ENCODE data around the gene PPAN.
A peak's percentile ranks its signal among the peaks of the same experiment; 100 is the strongest.

Gene PPAN

GRCh38 chr19:10104665-10105508 lies 1.3 kb upstream of the PPAN start:
- peak; percentile 86 for DNase-seq (ENCODE audit: extremely low read depth, insufficient read length)
- TF ChIP-seq, protein P1, sequence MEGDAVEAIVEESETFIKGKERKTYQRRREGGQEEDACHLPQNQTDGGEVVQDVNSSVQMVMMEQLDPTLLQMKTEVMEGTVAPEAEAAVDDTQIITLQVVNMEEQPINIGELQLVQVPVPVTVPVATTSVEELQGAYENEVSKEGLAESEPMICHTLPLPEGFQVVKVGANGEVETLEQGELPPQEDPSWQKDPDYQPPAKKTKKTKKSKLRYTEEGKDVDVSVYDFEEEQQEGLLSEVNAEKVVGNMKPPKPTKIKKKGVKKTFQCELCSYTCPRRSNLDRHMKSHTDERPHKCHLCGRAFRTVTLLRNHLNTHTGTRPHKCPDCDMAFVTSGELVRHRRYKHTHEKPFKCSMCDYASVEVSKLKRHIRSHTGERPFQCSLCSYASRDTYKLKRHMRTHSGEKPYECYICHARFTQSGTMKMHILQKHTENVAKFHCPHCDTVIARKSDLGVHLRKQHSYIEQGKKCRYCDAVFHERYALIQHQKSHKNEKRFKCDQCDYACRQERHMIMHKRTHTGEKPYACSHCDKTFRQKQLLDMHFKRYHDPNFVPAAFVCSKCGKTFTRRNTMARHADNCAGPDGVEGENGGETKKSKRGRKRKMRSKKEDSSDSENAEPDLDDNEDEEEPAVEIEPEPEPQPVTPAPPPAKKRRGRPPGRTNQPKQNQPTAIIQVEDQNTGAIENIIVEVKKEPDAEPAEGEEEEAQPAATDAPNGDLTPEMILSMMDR (IDR thresholded peaks at IDR 0.05; ENCODE audit: insufficient read depth, low read length, poor library complexity, severe bottlenecking) = no peak
- Histone ChIP-seq H3K27me3 (replicated peaks; ENCODE audit: control insufficient read depth, insufficient read depth, low read length) (no peaks in the 10 kb centered on the region), H3K4me3 (replicated peaks; ENCODE audit: low read depth, low read length) (peak overlapping the region; percentile 56), H3K36me3 (ENCODE audit: control insufficient read depth, insufficient read depth, low read length) (peaks cover 20% of the 10 kb centered on the region)

DNA sequence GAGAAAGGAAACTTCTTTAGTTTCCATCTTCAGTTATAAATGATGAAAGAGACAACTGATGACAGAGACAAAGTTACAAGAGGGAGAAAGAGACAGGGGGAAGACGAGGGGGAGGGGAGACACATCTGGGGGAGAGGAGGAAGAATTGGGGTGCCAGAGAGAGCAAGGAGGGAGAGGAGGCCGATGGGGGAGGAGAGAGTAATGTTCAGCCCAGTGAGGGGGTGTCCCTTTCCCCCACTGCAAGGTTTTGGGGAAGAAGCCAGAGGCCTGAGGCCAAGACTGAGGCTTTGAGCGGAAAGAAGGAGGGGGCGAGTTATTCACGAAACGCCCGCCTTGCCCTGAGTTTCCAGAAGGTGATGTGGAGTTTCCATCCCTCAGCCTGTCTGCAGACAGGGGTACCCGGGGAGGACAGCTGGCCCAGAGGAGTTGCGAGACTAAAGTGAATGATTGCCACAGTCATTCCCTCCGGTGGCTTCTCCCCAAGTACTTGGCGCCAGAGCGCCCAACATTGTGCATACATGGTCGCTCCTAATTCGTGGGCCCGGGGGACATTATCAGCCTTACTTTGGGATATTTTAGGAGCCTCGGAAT lies 558 bp upstream of the PPAN start:
- DNase-seq (ENCODE audit: extremely low read depth, insufficient read length) = no peak
- Histone ChIP-seq H3K27me3 (replicated peaks; ENCODE audit: control insufficient read depth, insufficient read depth, low read length) (no peaks in the 10 kb centered on the region), H3K36me3 (ENCODE audit: control insufficient read depth, insufficient read depth, low read length) (peaks cover 28% of the 10 kb centered on the region), H3K4me3 (replicated peaks; ENCODE audit: low read depth, low read length) (peak overlapping the region; percentile 56)
- TF ChIP-seq, protein P1 (IDR thresholded peaks at IDR 0.05; ENCODE audit: insufficient read depth, low read length, poor library complexity, severe bottlenecking) = no peak

- TF ChIP-seq, protein P1 (IDR thresholded peaks at IDR 0.05; ENCODE audit: insufficient read depth, low read length, poor library complexity, severe bottlenecking) = no peak
- no peaks in the 10 kb centered on the region for H3K27me3 ChIP-seq (replicated peaks; ENCODE audit: control insufficient read depth, insufficient read depth, low read length)
- peaks cover 38% of the 10 kb centered on the region for H3K36me3 ChIP-seq (ENCODE audit: control insufficient read depth, insufficient read depth, low read length)
- no peak for DNase-seq (ENCODE audit: extremely low read depth, insufficient read length)
- H3K4me3 ChIP-seq (replicated peaks; ENCODE audit: low read depth, low read length) = peak overlapping the region; percentile 98
These were observed 1.1 kb downstream of the PPAN start for GRCh38 chr19:10107254-10107653.

DNA sequence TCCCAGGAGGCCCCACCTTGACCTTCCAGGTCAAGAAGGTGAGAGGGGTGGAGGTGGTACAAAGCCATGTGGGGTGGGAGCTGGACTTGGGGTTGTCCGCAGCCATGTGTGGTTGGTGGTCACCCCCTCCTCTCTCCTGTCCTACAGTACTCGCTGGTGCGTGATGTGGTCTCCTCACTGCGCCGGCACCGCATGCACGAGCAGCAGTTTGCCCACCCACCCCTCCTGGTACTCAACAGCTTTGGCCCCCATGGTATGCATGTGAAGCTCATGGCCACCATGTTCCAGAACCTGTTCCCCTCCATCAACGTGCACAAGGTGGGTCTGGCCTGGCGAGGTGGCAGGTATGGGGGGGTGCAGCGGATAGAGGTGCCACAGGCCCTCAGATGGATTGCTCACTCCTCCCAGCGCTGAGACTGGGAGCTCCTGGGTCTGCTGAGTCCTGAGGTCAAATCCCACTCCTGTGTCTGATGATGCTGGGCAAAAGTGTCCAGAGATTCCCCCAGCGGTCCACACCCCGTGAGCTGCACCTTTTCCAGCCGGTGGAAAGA lies 1.7 kb downstream of the PPAN start:
- H3K36me3 ChIP-seq (ENCODE audit: control insufficient read depth, insufficient read depth, low read length) = peaks cover 38% of the 10 kb centered on the region
- TF ChIP-seq, protein P1 (IDR thresholded peaks at IDR 0.05; ENCODE audit: insufficient read depth, low read length, poor library complexity, severe bottlenecking) = no peak
- peak overlapping the region; percentile 98 for H3K4me3 ChIP-seq (replicated peaks; ENCODE audit: low read depth, low read length)
- H3K27me3 ChIP-seq (replicated peaks; ENCODE audit: control insufficient read depth, insufficient read depth, low read length) = no peaks in the 10 kb centered on the region
- DNase-seq (ENCODE audit: extremely low read depth, insufficient read length) = no peak

GRCh38 chr19:10109528-10109927 lies 3.4 kb downstream of the PPAN start:
- TF ChIP-seq, protein P1 (IDR thresholded peaks at IDR 0.05; ENCODE audit: insufficient read depth, low read length, poor library complexity, severe bottlenecking) = no peak
- Histone ChIP-seq H3K27me3 (replicated peaks; ENCODE audit: control insufficient read depth, insufficient read depth, low read length) (no peaks in the 10 kb centered on the region), H3K4me3 (replicated peaks; ENCODE audit: low read depth, low read length) (no peak overlapping the region; the same call in 1 of the 2 replicates), H3K36me3 (ENCODE audit: control insufficient read depth, insufficient read depth, low read length) (peaks cover 45% of the 10 kb centered on the region)
- DNase-seq (ENCODE audit: extremely low read depth, insufficient read length) = no peak

Measured in GM06990 (cell line).